ENCODE results near the gene TNFAIP6.
"Not testable (repeated sequence)": the region's sequence is repeated elsewhere in the genome, so short reads cannot be mapped to it uniquely, and the experiment has no call there.

Gene TNFAIP6, protein sequence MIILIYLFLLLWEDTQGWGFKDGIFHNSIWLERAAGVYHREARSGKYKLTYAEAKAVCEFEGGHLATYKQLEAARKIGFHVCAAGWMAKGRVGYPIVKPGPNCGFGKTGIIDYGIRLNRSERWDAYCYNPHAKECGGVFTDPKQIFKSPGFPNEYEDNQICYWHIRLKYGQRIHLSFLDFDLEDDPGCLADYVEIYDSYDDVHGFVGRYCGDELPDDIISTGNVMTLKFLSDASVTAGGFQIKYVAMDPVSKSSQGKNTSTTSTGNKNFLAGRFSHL

DNA sequence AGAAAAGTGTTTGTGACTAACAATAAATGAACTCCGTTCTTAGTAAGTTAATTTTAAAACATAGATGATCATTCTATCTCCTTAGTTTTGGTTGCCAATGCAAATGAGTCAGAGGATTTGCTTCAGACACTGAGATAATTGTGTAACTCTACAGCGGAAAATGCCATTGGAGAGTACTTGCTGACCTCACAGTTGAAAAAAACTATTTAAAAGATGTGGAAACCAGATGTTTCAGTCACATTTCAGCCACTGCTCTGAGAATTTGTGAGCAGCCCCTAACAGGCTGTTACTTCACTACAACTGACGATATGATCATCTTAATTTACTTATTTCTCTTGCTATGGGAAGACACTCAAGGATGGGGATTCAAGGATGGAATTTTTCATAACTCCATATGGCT is at the start of gene TNFAIP6:
Gene TNFAIP6, plus strand, starts transcription at position 234 of the 400 bp plus-strand sequence. Its CDS starts 75 bp downstream, at position 309.
- in situ Hi-C loops (cut with HindIII; ENCODE audit: low sequenced_read_pairs), result no loop called here

DNA sequence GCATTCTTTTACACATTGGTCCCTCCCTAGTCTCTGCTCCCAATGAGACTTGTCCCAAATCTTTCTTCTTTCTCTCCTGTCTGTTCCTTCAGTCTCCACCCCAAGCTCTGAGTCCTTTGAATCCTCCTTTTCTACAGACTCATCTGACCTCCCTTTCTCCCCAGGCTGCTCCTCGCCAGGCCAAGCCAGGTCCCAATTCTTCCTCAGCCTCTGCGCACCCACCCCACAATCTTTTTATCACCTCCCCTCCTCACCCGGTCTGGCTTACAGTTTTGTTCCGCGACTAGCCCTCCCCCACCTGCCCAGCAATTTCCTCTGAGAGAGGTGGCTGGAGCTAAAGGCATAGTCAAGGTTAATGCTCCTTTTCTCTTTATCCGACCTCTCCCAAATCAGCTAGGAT is 47.1 kb upstream of the TNFAIP6 start:
- in situ Hi-C loops (cut with HindIII; ENCODE audit: low sequenced_read_pairs), result not testable (repeated sequence)

DNA sequence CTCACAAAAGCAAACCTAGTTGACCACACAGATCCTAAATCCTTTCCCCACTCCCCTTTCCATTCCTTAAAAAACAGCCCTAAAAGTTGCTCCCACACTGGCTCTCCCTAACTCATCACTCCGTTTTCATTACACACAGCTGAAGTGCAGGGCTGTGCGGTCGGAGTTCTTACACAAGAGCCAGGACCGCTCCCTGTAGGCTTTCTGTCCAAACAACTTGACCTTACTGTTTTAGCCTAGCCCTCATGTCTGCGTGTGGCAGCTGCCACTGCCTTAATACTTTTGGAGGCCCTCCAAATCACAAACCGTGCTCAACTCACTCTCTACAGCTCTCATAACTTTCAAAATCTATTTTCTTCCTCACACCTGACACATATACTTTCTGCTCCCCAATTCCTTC is 45.0 kb upstream of the TNFAIP6 start:
- in situ Hi-C loops (cut with HindIII; ENCODE audit: low sequenced_read_pairs), result not testable (repeated sequence)

DNA sequence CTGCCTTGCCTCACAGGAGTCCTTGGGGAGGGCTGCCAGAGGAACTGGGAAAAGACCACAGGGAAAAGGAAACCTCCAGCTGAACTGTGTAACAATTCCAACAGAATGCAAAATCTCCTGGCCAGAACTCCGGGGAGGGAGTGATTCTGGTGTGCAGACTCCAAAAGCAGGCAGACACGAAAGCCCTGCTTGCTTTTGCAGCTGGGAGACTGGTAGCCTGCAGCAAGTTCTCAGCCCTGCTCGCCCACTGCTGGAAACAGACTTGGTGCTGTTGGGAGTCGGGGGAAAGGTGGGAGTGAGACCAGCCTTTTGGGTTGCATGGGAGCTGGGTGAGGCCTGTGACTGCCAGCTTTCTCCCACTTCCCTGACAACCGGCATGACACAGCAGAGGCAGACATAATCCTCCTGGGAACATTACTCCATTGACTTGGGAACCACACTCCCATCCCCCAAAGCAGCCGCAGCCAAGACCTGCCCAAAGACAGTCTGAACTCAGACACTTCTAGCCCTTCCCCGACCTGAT is 42.0 kb upstream of the TNFAIP6 start:
- in situ Hi-C loops (cut with HindIII; ENCODE audit: low sequenced_read_pairs), result no loop called here

GRCh38 chr2:151325581-151326095 is 31.8 kb upstream of the TNFAIP6 start:
- in situ Hi-C loops (cut with HindIII; ENCODE audit: low sequenced_read_pairs), result no loop called here

DNA sequence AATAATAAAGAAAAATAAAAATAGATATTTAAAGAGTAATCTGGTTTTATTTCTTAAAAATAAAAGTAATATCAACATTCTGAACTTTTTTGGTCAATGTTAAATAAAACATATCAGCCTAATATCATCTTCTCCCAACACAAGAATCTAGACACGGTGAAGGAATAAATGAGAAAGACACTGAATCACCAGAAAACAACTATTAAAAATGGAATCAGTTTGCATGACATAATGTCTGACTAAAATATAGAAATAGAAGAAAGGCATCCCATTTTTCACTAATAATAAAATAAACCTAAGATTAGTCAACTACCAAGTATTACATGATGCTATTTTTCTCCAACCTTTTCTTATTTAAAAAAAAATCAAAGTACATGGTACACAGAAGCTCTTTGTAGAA is 30.8 kb upstream of the TNFAIP6 start:
- in situ Hi-C loops (cut with HindIII; ENCODE audit: low sequenced_read_pairs), result no loop called here

- in situ Hi-C loops (cut with HindIII; ENCODE audit: low sequenced_read_pairs), result no loop called here
Observed at GRCh38 chr2:151329998-151330397, 27.4 kb upstream of the TNFAIP6 start.

GRCh38 chr2:151333083-151333482 is 24.3 kb upstream of the TNFAIP6 start:
- in situ Hi-C loops (cut with HindIII; ENCODE audit: low sequenced_read_pairs), result no loop called here

- in situ Hi-C loops (cut with HindIII; ENCODE audit: low sequenced_read_pairs), result no loop called here
Observed at GRCh38 chr2:151334082-151334815, 23.1 kb upstream of the TNFAIP6 start.

GRCh38 chr2:151336863-151337371 is 20.5 kb upstream of the TNFAIP6 start:
- in situ Hi-C loops (cut with HindIII; ENCODE audit: low sequenced_read_pairs), result no loop called here

DNA sequence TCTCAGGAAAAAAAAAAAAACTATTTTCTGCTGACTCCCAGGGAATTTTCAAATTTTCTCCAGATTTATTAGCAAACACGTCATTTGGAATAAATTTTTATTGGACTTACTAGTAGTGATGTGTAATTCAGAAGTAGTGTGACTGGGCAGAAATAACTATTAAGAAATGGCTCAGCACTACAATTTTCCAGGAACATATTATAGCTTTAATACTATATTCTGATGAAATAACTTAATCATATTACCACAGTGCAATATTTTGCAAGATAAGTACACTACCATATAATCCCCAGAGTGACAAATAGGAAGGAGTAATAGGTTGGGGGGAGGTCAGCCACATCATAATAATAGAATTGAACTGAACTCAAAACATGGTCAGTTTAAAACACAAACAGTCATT is 19.7 kb upstream of the TNFAIP6 start:
- in situ Hi-C loops (cut with HindIII; ENCODE audit: low sequenced_read_pairs), result no loop called here

- in situ Hi-C loops (cut with HindIII; ENCODE audit: low sequenced_read_pairs), result no loop called here
Observed at GRCh38 chr2:151338115-151338514, 19.3 kb upstream of the TNFAIP6 start.

GRCh38 chr2:151343073-151343472 is 14.3 kb upstream of the TNFAIP6 start:
- in situ Hi-C loops (cut with HindIII; ENCODE audit: low sequenced_read_pairs), result no loop called here

- in situ Hi-C loops (cut with HindIII; ENCODE audit: low sequenced_read_pairs), result not testable (repeated sequence)
Observed at GRCh38 chr2:151344191-151344590, 13.2 kb upstream of the TNFAIP6 start.

- in situ Hi-C loops (cut with HindIII; ENCODE audit: low sequenced_read_pairs), result no loop called here
Observed at GRCh38 chr2:151344906-151345305, 12.5 kb upstream of the TNFAIP6 start.

- in situ Hi-C loops (cut with HindIII; ENCODE audit: low sequenced_read_pairs), result no loop called here
Observed at GRCh38 chr2:151347294-151347693, 10.1 kb upstream of the TNFAIP6 start.

DNA sequence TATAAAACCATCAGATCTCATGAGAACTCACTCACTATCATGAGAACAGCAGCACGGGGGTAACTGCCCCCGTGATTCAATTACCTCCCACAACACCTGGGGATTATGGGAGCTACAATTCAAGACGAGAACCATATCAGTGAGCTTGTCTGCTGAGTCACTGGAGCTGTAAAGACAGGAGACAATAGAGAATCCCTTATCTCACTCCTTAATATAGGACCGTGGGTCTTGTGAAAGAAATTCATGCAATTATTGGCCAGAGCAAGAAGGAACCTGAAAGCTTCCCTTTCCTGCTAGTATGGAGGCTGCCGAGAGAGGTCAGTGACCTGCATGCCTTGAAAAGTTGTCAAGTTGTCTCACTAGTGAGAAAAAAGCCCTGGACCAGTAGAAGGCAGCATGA is 9.5 kb upstream of the TNFAIP6 start:
- in situ Hi-C loops (cut with HindIII; ENCODE audit: low sequenced_read_pairs), result no loop called here

GRCh38 chr2:151350579-151351195 is 6.7 kb upstream of the TNFAIP6 start:
- in situ Hi-C loops (cut with HindIII; ENCODE audit: low sequenced_read_pairs), result no loop called here

DNA sequence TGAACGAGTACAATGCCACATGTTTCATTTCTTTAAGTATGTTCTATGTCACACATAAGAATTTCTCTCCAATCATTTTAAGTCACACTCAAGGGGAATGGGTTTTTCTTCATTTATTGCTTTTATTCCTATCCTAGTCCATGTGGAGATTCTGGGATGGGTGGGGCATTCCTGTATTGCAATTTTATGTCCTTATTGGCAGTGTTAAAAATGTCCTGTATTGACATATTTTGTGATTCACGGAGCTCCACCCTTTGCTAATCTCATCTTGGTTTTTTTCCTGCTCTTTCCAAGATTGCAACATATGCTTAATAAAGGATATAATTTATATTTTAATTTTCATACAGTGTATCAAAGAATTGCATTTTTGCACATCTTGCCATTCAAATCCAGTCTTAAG is 3.4 kb upstream of the TNFAIP6 start:
- in situ Hi-C loops (cut with HindIII; ENCODE audit: low sequenced_read_pairs), result no loop called here

DNA sequence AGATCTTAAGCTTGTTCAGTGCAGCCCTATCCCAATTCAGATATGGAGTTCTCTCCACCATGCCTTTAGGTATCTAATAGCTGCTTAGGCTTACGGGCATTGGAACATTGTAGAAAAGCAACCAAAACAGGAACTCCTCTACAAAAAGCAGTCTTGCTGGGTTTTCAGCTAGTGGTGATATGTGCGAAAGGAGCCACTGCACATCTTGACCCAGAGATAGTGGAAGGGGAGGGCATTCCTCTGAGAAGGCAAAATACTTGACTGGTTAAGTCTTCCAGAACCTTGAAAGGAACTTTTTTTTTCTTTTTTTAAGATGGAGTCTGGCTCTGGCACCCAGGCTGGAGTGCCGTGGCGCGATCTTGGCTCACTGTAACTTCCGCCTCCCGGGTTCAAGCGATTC is 2.6 kb upstream of the TNFAIP6 start:
- in situ Hi-C loops (cut with HindIII; ENCODE audit: low sequenced_read_pairs), result no loop called here

Measured in DLD1 (cell line).